NT2/D1 (cell line): ENCODE results near the gene ZNF627.
"Not testable (repeated sequence)": the region's sequence is repeated elsewhere in the genome, so short reads cannot be mapped to it uniquely, and the experiment has no call there.

Source experiments
- DNase-seq: peaks from one replicate; pipeline ENCODE4 v3.0.0-alpha.2; 2011; ENCODE audit warnings: low read depth, low spot score
- H3K27me3 ChIP-seq: 2 replicates; pipeline ENCODE4 v1.6.0; 2011; ENCODE audit warnings: mild to moderate bottlenecking; ENCODE audit not compliant: insufficient read length, insufficient read depth
- H3K36me3 ChIP-seq: 2 replicates; pipeline ENCODE4 v1.6.1; 2011; ENCODE audit warnings: mild to moderate bottlenecking, low read length, mixed read lengths; ENCODE audit not compliant: insufficient read depth, insufficient read length
- H3K4me1 ChIP-seq: 2 replicates; pipeline ENCODE4 v1.5.1; 2011; ENCODE audit not compliant: insufficient read depth, insufficient read length
- H3K4me3 ChIP-seq: 2 replicates; pipeline ENCODE4 v1.5.1; 2011; ENCODE audit warnings: low read depth; ENCODE audit not compliant: insufficient read length
- H3K9ac ChIP-seq: 2 replicates; pipeline ENCODE4 v1.6.0; 2011; ENCODE audit warnings: low read depth; ENCODE audit not compliant: insufficient read length
- H3K9me3 ChIP-seq: 2 replicates; pipeline ENCODE4 v1.5.1; 2011; ENCODE audit warnings: mild to moderate bottlenecking, low read length; ENCODE audit not compliant: insufficient read depth
- SUZ12 ChIP-seq: IDR thresholded peaks from 2 replicates; pipeline ENCODE4 v1.6.1; 2011; ENCODE audit not compliant: insufficient read length, insufficient read depth; ENCODE audit errors: extremely low read depth
- YY1 ChIP-seq: IDR thresholded peaks from 2 replicates; pipeline ENCODE4 v1.6.1; 2011; ENCODE audit not compliant: insufficient read length, insufficient read depth
- ZNF274 ChIP-seq: IDR thresholded peaks from 2 replicates; pipeline ENCODE4 v1.6.1; 2011; ENCODE audit warnings: mild to moderate bottlenecking, low read depth, low read length

The ZNF627 gene

DNA sequence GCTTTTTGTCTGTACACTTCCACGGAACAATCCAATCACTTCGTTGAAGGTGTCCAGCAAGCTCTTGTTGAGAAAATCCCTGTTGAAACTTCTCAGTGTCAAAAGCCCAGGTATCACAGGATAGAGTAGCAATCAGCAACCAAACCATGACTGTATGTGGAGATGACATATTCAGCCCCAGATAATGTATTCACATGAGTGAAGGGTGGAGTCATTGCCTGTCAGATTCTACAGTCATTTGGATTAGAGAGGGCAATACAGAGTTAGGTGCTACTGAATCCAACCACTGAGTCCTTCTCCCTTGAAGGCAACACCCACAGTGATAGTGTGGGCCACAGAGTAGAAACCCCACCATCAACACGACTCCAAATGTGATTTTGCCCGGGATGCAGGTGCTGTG lies 23.3 kb downstream of the ZNF627 start:
- TF ChIP-seq YY1 (no peak), ZNF274 (no peak), SUZ12 (no peak)
- peaks cover 55% of the 10 kb centered on the region for H3K36me3 ChIP-seq
- peaks cover 32% of the 10 kb centered on the region for H3K9me3 ChIP-seq

DNA sequence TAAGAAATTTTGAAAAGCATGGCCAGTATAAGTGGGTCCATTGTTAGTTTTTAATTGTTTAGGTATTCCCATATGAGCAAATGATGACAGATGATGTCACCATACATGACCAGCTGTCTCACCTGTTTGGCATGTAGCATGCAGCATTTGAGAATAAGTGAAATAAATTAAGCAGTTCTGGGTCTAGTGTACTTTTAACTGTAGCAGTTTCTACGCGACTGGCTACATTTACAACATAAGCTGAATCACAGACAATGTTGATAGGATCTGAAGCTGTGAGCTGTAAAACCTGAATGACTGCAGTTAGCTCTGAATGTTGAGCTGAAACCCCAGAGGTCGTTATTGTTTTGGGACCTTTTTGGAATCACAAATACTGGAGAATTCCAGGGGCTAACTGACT lies 25.1 kb downstream of the ZNF627 start:
- Histone ChIP-seq H3K9me3 (peaks cover 14% of the 10 kb centered on the region), H3K36me3 (peaks cover 38% of the 10 kb centered on the region), H3K27me3 (peaks cover 42% of the 10 kb centered on the region)
- not testable (repeated sequence) for DNase-seq, H3K9ac ChIP-seq, H3K4me1 ChIP-seq, H3K4me3 ChIP-seq

More for the DNA sequence above, 23.3 kb downstream of the ZNF627 start:
- Histone ChIP-seq H3K9ac (no peak overlapping the region), H3K27me3 (peaks cover 25% of the 10 kb centered on the region), H3K4me1 (no peaks in the 10 kb centered on the region), H3K4me3 (no peak overlapping the region)
- DNase-seq, result no peak

DNA sequence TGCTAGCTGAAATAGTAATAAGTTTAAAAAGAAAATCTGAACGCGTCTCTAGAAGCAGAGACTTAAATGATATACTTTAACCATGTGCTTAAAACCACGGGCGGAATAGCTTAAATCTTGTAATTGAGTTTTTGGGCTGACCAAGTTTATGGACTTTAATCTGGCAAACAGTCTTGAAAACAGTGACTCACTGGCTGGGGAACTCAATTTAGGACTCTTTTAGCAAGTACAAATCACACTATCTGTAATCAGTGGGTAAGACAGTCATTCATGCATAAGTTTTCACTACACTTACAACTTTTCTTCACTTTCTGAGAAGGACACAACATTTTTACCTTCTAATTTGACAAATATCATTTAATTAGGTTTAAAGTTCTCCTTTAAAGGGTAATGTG lies 26.8 kb downstream of the ZNF627 start:
- H3K9me3 ChIP-seq, result no peaks in the 10 kb centered on the region
- peaks cover 42% of the 10 kb centered on the region for H3K27me3 ChIP-seq
- H3K36me3 ChIP-seq, result peaks cover 22% of the 10 kb centered on the region
- peak overlapping the region; percentile 21 for H3K9ac ChIP-seq
- DNase-seq, result no peak
- TF ChIP-seq SUZ12 (no peak), YY1 (no peak), ZNF274 (no peak)
- H3K4me1 ChIP-seq, result no peaks in the 10 kb centered on the region
- H3K4me3 ChIP-seq, result peak overlapping the region; percentile 37

DNA sequence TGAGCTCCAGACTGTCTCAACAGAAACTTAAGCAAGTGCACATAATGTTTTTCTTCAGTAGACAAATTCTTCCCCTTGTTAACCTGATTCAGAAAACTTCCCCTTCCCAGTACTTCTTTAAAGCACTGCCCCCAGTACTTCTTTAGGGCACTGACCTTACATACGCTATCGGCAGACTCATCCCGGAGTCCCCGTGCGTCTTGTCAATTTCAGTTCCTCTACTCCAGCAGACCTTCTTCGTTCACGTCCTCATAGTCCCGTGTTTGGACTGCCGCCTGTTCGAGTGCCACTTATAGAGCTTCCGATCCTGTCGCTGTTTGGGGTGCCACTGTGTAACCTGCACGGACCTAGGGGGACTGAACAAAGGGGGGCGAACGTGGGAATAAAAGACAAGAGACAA lies 29.0 kb downstream of the ZNF627 start:
- no peaks in the 10 kb centered on the region for H3K4me1 ChIP-seq
- H3K27me3 ChIP-seq, result peaks cover 42% of the 10 kb centered on the region
- no peak for DNase-seq
- no peaks in the 10 kb centered on the region for H3K9me3 ChIP-seq
- H3K9ac ChIP-seq, result no peak overlapping the region
- H3K36me3 ChIP-seq, result no peaks in the 10 kb centered on the region
- TF ChIP-seq ZNF274 (no peak), YY1 (no peak), SUZ12 (no peak)
- H3K4me3 ChIP-seq, result no peak overlapping the region

DNA sequence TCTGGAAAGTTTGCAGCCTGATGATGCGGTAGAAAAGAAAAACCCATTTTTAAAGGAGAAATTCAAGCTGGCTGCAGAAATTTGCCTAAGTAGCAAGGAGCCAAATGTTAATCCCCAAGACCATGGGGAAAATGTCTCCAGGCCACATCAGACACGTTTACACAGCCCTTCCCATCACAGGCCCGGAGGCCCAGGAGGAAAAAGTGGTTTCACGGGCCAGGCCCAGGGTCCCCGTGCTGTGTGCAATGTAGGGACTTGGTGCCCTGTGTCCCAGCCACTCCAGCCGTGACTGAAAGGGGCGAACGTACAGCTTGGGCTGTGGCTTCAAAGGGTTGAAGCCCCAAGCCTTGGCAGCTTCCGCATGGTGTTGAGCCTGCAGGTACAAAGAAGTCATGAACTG lies 35.9 kb downstream of the ZNF627 start:
- no peaks in the 10 kb centered on the region for H3K36me3 ChIP-seq
- no peaks in the 10 kb centered on the region for H3K27me3 ChIP-seq
- DNase-seq, result no peak
- H3K4me1 ChIP-seq, result no peaks in the 10 kb centered on the region
- H3K9ac ChIP-seq, result no peak overlapping the region
- TF ChIP-seq YY1 (no peak), SUZ12 (no peak), ZNF274 (no peak)
- H3K9me3 ChIP-seq, result peaks cover 6% of the 10 kb centered on the region; the same call in 1 of the 2 replicates
- no peak overlapping the region for H3K4me3 ChIP-seq

DNA sequence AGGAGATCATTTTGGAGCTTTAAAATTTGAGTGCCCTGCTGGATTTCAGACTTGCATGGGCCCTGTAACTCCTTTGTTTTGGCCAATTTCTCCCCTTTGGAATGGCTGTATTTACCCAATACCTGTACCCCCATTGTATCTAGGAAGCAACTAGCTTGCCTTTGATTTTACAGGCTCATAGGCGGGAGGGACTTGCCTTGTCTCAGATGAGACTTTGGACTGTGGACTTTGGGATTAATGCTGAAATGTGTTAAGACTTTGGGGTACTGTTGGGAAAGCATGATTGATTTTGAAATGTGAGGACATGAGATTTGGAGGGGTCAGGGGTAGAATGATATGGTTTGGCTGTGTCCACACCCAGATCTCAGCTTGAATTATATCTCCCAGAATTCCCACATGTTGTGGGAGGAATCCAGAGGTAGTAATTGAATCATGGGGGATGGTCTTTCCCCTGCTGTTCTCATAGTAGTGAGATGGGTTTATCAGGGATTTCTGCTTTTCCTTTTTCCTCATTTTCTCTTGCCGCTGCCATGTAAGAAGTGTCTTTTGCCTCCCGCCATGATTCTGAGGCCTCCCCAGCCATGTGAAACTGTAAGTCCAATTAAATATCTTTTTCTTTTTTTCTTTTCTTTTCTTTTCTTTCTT lies 36.9 kb downstream of the ZNF627 start:
- not testable (repeated sequence) for H3K9me3 ChIP-seq, H3K4me1 ChIP-seq, H3K4me3 ChIP-seq, H3K27me3 ChIP-seq, H3K9ac ChIP-seq, H3K36me3 ChIP-seq, DNase-seq

DNA sequence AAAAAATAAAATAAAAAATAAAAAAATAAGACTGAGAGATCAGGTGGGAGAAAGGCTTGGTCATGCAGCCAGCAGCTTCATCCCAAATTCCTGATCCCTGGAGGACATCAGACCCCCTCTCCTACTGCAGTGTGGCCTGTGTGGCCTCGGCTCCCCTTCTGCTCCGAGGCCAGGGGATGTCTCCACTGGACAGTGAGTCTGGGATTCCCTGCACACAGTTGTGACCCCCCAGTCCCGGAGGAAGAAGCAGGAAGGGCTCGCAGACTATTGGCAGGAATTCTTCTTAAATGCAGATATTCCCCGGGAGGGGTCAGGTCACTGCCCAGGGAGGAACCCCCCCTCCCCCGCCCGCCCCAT lies 41.9 kb downstream of the ZNF627 start:
- DNase-seq, result no peak
- H3K9ac ChIP-seq, result peak overlapping the region; percentile 39
- no peaks in the 10 kb centered on the region for H3K9me3 ChIP-seq
- TF ChIP-seq ZNF274 (no peak), YY1 (no peak), SUZ12 (no peak)
- H3K36me3 ChIP-seq, result peaks cover 3% of the 10 kb centered on the region
- peak overlapping the region; percentile 21 for H3K4me3 ChIP-seq
- H3K27me3 ChIP-seq, result no peaks in the 10 kb centered on the region
- H3K4me1 ChIP-seq, result no peaks in the 10 kb centered on the region
